ENCODE measurements around the gene COMT. TPM values are rescaled to one million over a fixed set of nuclear protein-coding genes. Genes with fewer than 3 reads are reported as not detected.

The COMT gene
- total and polyA plus RNA-seq, 9 donors, result 23.1 to 200 (median 161) TPM

GRCh38 chr22:19916941-19917340, 24.6 kb upstream of the COMT start:
- no peaks in the 10 kb centered on the region for H3K4me1 ChIP-seq (ENCODE audit: insufficient read depth)
- no peak for DNase-seq
- 83 to 90% (median 88%) methylated on average over 7 of the region's 7 CpGs for WGBS, 3 donors
- no peaks in the 10 kb centered on the region for H3K9me3 ChIP-seq
- intact Hi-C loops (cut with DNase I), result no loop called here
- no peak overlapping the region for H3K27ac ChIP-seq
- no peak for TF ChIP-seq POLR2A (IDR thresholded peaks at IDR 0.05)
- no peak for TF ChIP-seq EP300 (IDR thresholded peaks at IDR 0.05)
- TF ChIP-seq CTCF (IDR thresholded peaks at IDR 0.05), result no peak
- no peaks in the 10 kb centered on the region for H3K27me3 ChIP-seq
- H3K4me3 ChIP-seq, result no peak overlapping the region
- H3K36me3 ChIP-seq, result no peaks in the 10 kb centered on the region

- no peak for DNase-seq
- Histone ChIP-seq H3K36me3 (no peaks in the 10 kb centered on the region), H3K4me3 (no peak overlapping the region), H3K4me1 (ENCODE audit: insufficient read depth) (no peaks in the 10 kb centered on the region), H3K9me3 (no peaks in the 10 kb centered on the region), H3K27me3 (no peaks in the 10 kb centered on the region), H3K27ac (no peak overlapping the region)
- 92 to 94% (median 94%) methylated on average over 12 of the region's 12 CpGs for WGBS, 3 donors
- no peak for TF ChIP-seq EP300 (IDR thresholded peaks at IDR 0.05)
- no peak for TF ChIP-seq CTCF (IDR thresholded peaks at IDR 0.05)
- TF ChIP-seq POLR2A (IDR thresholded peaks at IDR 0.05), result no peak
- intact Hi-C loops (cut with DNase I), result no loop called here
These were observed 24.0 kb upstream of the COMT start for GRCh38 chr22:19917389-19918138.

DNA sequence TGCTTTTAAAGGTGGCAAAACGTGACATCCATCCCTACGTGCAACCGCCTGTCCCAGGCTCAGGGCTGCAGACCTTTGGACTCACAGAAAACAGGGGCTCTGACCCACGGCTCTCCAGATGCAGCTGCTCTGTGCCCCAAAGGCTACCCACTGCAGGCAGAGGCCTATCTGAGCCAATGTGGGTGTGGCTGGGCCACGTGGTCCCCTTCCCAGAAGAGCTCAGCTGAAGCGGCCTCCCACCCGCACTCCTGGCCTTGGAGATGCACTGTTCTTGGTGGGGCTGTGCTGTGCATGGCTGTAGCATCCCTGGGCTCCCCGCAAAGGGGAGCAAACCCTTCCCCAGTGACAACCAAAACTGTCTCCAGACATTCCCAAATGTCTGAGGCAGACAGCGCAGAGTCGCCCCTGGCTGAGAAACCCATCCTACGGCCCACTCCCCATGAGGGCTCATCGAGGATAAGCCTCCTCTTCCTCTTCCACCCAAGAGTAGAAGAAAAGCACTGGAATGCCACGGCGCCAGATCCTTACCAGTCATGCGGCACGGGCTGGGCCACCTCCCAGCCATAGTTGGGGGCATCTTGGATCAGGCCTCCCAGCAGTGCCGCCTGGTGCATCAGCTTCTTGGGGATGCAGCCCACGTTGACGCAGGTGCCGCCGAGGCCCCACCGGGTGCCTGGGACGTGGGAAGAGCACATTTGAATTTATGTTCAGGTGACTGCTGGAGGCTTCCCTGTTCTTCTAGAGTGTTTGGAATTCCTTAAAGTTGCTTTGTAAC, 23.1 kb upstream of the COMT start:
- H3K9me3 ChIP-seq, result no peaks in the 10 kb centered on the region
- DNase-seq, result no peak
- H3K4me1 ChIP-seq (ENCODE audit: insufficient read depth), result no peaks in the 10 kb centered on the region
- intact Hi-C loops (cut with DNase I), result no loop called here
- H3K27me3 ChIP-seq, result no peaks in the 10 kb centered on the region
- 69 to 80% (median 78%) methylated on average over 22 to 23 of the region's 23 CpGs for whole genome bisulfite sequencing, 3 donors
- H3K4me3 ChIP-seq, result no peak overlapping the region
- H3K36me3 ChIP-seq, result no peaks in the 10 kb centered on the region
- no peak overlapping the region for H3K27ac ChIP-seq
- TF ChIP-seq CTCF (IDR thresholded peaks at IDR 0.05) (no peak), POLR2A (IDR thresholded peaks at IDR 0.05) (no peak), EP300 (IDR thresholded peaks at IDR 0.05) (no peak)

- H3K4me1 ChIP-seq (ENCODE audit: insufficient read depth), result no peaks in the 10 kb centered on the region
- intact Hi-C loops (cut with DNase I), result no loop called here
These were observed 21.7 kb upstream of the COMT start for GRCh38 chr22:19919701-19920363.

More at GRCh38 chr22:19919701-19920363, 21.7 kb upstream of the COMT start:
- no peaks in the 10 kb centered on the region for H3K9me3 ChIP-seq
- H3K36me3 ChIP-seq, result no peaks in the 10 kb centered on the region
- no peak for TF ChIP-seq CTCF (IDR thresholded peaks at IDR 0.05)
- no peak for TF ChIP-seq EP300 (IDR thresholded peaks at IDR 0.05)
- no peak for TF ChIP-seq POLR2A (IDR thresholded peaks at IDR 0.05)
- WGBS, 3 donors, result 96% methylated on average over 13 of the region's 13 CpGs
- no peak overlapping the region for H3K4me3 ChIP-seq
- H3K27ac ChIP-seq, result no peak overlapping the region
- H3K27me3 ChIP-seq, result no peaks in the 10 kb centered on the region
- DNase-seq, result no peak

All from ovary (tissue), 9 donors.